GM23338 (cell line): ENCODE results near the gene FUT8. TPM values are rescaled to one million over a fixed set of nuclear protein-coding genes. Genes with fewer than 3 reads are reported as not detected.

Experiments used
- ATAC-seq: fragments of 200-7000 bp; cut with Tn5 transposase; 3 replicates; pipeline ENCODE4 v1.9.1; 2020
- DNase-seq: peaks from one replicate; pipeline ENCODE4 v3.0.0-alpha.2; 2015; ENCODE audit warnings: low spot score
- H2AFZ ChIP-seq: fragments of 200-600 bp; sonication (generic); 2 replicates; pipeline ENCODE4 v1.8.0; 2016; ENCODE audit warnings: antibody characterized with exemption, mild to moderate bottlenecking, moderate library complexity
- H3F3A ChIP-seq: fragments of 200-600 bp; sonication (generic); replicated peaks from 2 replicates; pipeline ENCODE4 v1.8.0; 2017; ENCODE audit warnings: antibody characterized with exemption, mixed run types, low read depth
- H3K27ac ChIP-seq: fragments of 200-600 bp; sonication (generic); 2 replicates; pipeline ENCODE4 v1.6.1; 2016; ENCODE audit warnings: low read depth
- H3K27me3 ChIP-seq: fragments of 200-600 bp; sonication (generic); 2 replicates; pipeline ENCODE4 v1.8.0; 2016; ENCODE audit warnings: mild to moderate bottlenecking, mixed run types, moderate library complexity; ENCODE audit not compliant: insufficient read depth
- H3K36me3 ChIP-seq: fragments of 200-600 bp; sonication (generic); 2 replicates; pipeline ENCODE4 v1.8.0; 2016; ENCODE audit warnings: mild to moderate bottlenecking; ENCODE audit not compliant: insufficient read depth
- H3K4me1 ChIP-seq: fragments of 200-600 bp; sonication (generic); 2 replicates; pipeline ENCODE4 v1.8.0; 2016; ENCODE audit warnings: mild to moderate bottlenecking, moderate library complexity; ENCODE audit not compliant: insufficient read depth
- H3K4me2 ChIP-seq: fragments of 200-600 bp; sonication (generic); 2 replicates; pipeline ENCODE4 v1.7.1; 2017; ENCODE audit warnings: mixed run types
- H3K4me3 ChIP-seq: fragments of 200-600 bp; sonication (generic); 2 replicates; pipeline ENCODE4 v1.6.1; 2016; ENCODE audit warnings: mixed run types
- H3K79me2 ChIP-seq: fragments of 200-600 bp; sonication (generic); replicated peaks from 2 replicates; pipeline ENCODE4 v1.8.0; 2017; ENCODE audit warnings: mild to moderate bottlenecking; ENCODE audit not compliant: insufficient read depth
- H3K9me2 ChIP-seq: fragments of 200-600 bp; sonication (generic); 2 replicates; pipeline ENCODE4 v1.8.0; 2017; ENCODE audit not compliant: insufficient read depth
- H4K20me1 ChIP-seq: fragments of 200-600 bp; sonication (generic); replicated peaks from 2 replicates; pipeline ENCODE4 v1.8.0; 2017; ENCODE audit warnings: mild to moderate bottlenecking; ENCODE audit not compliant: insufficient read depth
- H3K27ac Mint-ChIP-seq: 2 replicates; pipeline ENCODE4 v1.8.0; 2020; ENCODE audit warnings: inconsistent platforms, mild to moderate bottlenecking, moderate library complexity, mixed read lengths
- H3K27me3 Mint-ChIP-seq: 3 replicates; pipeline ENCODE4 v1.8.0; 2022; ENCODE audit warnings: low read depth, mild to moderate bottlenecking, moderate library complexity, mixed read lengths, inconsistent platforms; ENCODE audit not compliant: insufficient read depth, poor library complexity
- H3K36me3 Mint-ChIP-seq: 3 replicates; pipeline ENCODE4 v1.8.0; 2021; ENCODE audit warnings: low read depth, mild to moderate bottlenecking, inconsistent platforms, moderate library complexity, mixed read lengths
- H3K4me1 Mint-ChIP-seq: 3 replicates; pipeline ENCODE4 v1.8.0; 2020; ENCODE audit warnings: mild to moderate bottlenecking, inconsistent platforms, mixed read lengths
- H3K4me3 Mint-ChIP-seq: 3 replicates; pipeline ENCODE4 v1.8.0; 2021; ENCODE audit warnings: moderate library complexity, mild to moderate bottlenecking, inconsistent platforms, mixed read lengths
- H3K9me3 Mint-ChIP-seq: 3 replicates; pipeline ENCODE4 v1.8.0; 2020; ENCODE audit warnings: moderate library complexity, mild to moderate bottlenecking, inconsistent platforms, mixed read lengths
- CREB1 ChIP-seq: fragments of 250-450 bp; sonication (Bioruptor Pico); IDR thresholded peaks from 2 replicates; pipeline ENCODE4 v1.5.0; 2020; ENCODE audit warnings: low read depth, mild to moderate bottlenecking, moderate library complexity
- CTCF ChIP-seq, 2 experiments: fragments of 200-600 bp in 1 of 2; sonication (generic) in 1 of 2; conservative IDR thresholded peaks; 2 replicates each; pipeline versions ENCODE4 v1.5.1 to v1.6.1; 2016 to 2017; ENCODE audit warnings: antibody characterized with exemption in 2 of 2, low read depth in 2 of 2, mild to moderate bottlenecking in 2 of 2, moderate library complexity in 1 of 2
- EZH2 ChIP-seq: fragments of 200-600 bp; sonication (generic); IDR thresholded peaks from one replicate; pipeline ENCODE4 v1.8.0; 2017; ENCODE audit warnings: antibody characterized with exemption, mild to moderate bottlenecking, low read depth; ENCODE audit not compliant: unreplicated experiment
- EZH2phosphoT487 ChIP-seq: fragments of 200-600 bp; sonication (generic); IDR thresholded peaks from one replicate; pipeline ENCODE4 v1.8.1; 2018; ENCODE audit warnings: antibody characterized with exemption; ENCODE audit not compliant: unreplicated experiment
- JUNB ChIP-seq: IDR thresholded peaks from one replicate; pipeline ENCODE4 v1.6.1; 2016; ENCODE audit warnings: antibody characterized with exemption; ENCODE audit not compliant: unreplicated experiment
- NANOG ChIP-seq: IDR thresholded peaks from 2 replicates; pipeline ENCODE4 v1.6.1; 2016; ENCODE audit warnings: antibody characterized with exemption, borderline replicate concordance
- POLR2AphosphoS5 ChIP-seq: IDR thresholded peaks from 2 replicates; pipeline ENCODE4 v1.6.1; 2016; ENCODE audit warnings: antibody characterized with exemption, low read depth
- REST ChIP-seq: IDR thresholded peaks from one replicate; pipeline ENCODE4 v1.6.1; 2018; ENCODE audit warnings: antibody characterized with exemption; ENCODE audit not compliant: unreplicated experiment
- ZNF114 ChIP-seq: fragments of 250-450 bp; sonication (Bioruptor Pico); IDR thresholded peaks from 2 replicates; pipeline ENCODE4 v1.5.0; 2020; ENCODE audit warnings: mild to moderate bottlenecking, moderate library complexity
- polyA plus RNA-seq: library from polyadenylated mRNA; unstranded; fragments of >200 nt; fragmentation: Nextera tagmentation; extraction: Ambion mirVana; gene quantifications from 2 replicates; pipeline ENCODE4 v1.2.1, GENCODE V29; 2016
- total RNA-seq: library from RNA; depleted of rRNA; stranded (reverse); fragments of >200 nt; shearing (Covaris generic); gene quantifications from 2 replicates; pipeline ENCODE4 v1.2.3, GENCODE V29; 2014
- TF ChIP-seq, protein P1 (sequence below): fragments of 250-450 bp; sonication (Bioruptor Pico); IDR thresholded peaks from 2 replicates; pipeline ENCODE4 v1.5.0; 2020; ENCODE audit warnings: mild to moderate bottlenecking, moderate library complexity

FUT8 gene
- total and polyA plus RNA-seq, 2 experiments from 2014 or later = 8.2 to 23.2 TPM

- TF ChIP-seq REST = no peak
These were observed 206.5 kb downstream of the FUT8 start (continued) for GRCh38 chr14:65618996-65619395.

GRCh38 chr14:65620195-65620594 is 207.7 kb downstream of the FUT8 start:
- Histone ChIP-seq H3K36me3 (no peaks in the 10 kb centered on the region), H3K4me1 (no peaks in the 10 kb centered on the region), H3K27ac (no peak overlapping the region), H2AFZ (no peak overlapping the region), H3K79me2 (no peaks in the 10 kb centered on the region), H4K20me1 (no peaks in the 10 kb centered on the region), H3K4me3 (no peak overlapping the region), H3K9me2 (no peaks in the 10 kb centered on the region), H3F3A (no peaks in the 10 kb centered on the region), H3K27me3 (no peaks in the 10 kb centered on the region), H3K4me2 (no peak overlapping the region)
- peak overlapping the region; percentile 45; the same call in 1 of the 2 replicates for H3K27ac Mint-ChIP-seq
- no peak overlapping the region for H3K4me3 Mint-ChIP-seq
- peaks cover 4% of the 10 kb centered on the region for H3K27me3 Mint-ChIP-seq
- no peak for ATAC-seq
- H3K36me3 Mint-ChIP-seq = no peaks in the 10 kb centered on the region
- no peaks in the 10 kb centered on the region for H3K9me3 Mint-ChIP-seq
- H3K4me1 Mint-ChIP-seq = peaks cover 6% of the 10 kb centered on the region; the same call in 2 of the 3 replicates
- DNase-seq = no peak
- TF ChIP-seq, protein P1, sequence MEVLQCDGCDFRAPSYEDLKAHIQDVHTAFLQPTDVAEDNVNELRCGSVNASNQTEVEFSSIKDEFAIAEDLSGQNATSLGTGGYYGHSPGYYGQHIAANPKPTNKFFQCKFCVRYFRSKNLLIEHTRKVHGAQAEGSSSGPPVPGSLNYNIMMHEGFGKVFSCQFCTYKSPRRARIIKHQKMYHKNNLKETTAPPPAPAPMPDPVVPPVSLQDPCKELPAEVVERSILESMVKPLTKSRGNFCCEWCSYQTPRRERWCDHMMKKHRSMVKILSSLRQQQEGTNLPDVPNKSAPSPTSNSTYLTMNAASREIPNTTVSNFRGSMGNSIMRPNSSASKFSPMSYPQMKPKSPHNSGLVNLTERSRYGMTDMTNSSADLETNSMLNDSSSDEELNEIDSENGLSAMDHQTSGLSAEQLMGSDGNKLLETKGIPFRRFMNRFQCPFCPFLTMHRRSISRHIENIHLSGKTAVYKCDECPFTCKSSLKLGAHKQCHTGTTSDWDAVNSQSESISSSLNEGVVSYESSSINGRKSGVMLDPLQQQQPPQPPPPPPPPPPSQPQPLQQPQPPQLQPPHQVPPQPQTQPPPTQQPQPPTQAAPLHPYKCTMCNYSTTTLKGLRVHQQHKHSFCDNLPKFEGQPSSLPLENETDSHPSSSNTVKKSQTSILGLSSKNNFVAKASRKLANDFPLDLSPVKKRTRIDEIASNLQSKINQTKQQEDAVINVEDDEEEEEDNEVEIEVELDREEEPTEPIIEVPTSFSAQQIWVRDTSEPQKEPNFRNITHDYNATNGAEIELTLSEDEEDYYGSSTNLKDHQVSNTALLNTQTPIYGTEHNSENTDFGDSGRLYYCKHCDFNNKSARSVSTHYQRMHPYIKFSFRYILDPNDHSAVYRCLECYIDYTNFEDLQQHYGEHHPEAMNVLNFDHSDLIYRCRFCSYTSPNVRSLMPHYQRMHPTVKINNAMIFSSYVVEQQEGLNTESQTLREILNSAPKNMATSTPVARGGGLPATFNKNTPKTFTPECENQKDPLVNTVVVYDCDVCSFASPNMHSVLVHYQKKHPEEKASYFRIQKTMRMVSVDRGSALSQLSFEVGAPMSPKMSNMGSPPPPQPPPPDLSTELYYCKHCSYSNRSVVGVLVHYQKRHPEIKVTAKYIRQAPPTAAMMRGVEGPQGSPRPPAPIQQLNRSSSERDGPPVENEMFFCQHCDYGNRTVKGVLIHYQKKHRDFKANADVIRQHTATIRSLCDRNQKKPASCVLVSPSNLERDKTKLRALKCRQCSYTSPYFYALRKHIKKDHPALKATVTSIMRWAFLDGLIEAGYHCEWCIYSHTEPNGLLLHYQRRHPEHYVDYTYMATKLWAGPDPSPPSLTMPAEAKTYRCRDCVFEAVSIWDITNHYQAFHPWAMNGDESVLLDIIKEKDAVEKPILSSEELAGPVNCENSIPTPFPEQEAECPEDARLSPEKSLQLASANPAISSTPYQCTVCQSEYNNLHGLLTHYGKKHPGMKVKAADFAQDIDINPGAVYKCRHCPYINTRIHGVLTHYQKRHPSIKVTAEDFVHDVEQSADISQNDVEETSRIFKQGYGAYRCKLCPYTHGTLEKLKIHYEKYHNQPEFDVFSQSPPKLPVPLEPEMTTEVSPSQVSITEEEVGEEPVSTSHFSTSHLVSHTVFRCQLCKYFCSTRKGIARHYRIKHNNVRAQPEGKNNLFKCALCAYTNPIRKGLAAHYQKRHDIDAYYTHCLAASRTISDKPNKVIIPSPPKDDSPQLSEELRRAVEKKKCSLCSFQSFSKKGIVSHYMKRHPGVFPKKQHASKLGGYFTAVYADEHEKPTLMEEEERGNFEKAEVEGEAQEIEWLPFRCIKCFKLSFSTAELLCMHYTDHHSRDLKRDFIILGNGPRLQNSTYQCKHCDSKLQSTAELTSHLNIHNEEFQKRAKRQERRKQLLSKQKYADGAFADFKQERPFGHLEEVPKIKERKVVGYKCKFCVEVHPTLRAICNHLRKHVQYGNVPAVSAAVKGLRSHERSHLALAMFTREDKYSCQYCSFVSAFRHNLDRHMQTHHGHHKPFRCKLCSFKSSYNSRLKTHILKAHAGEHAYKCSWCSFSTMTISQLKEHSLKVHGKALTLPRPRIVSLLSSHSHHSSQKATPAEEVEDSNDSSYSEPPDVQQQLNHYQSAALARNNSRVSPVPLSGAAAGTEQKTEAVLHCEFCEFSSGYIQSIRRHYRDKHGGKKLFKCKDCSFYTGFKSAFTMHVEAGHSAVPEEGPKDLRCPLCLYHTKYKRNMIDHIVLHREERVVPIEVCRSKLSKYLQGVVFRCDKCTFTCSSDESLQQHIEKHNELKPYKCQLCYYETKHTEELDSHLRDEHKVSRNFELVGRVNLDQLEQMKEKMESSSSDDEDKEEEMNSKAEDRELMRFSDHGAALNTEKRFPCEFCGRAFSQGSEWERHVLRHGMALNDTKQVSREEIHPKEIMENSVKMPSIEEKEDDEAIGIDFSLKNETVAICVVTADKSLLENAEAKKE (CRISPR knock-in tag) = no peak
- TF ChIP-seq CTCF (conservative IDR thresholded peaks at IDR 0.05; ENCODE audit: low read depth in 2 of 2) (no peak), ZNF114 (CRISPR knock-in tag) (no peak), EZH2 (no peak), EZH2phosphoT487 (no peak), NANOG (no peak), CREB1 (no peak), JUNB (no peak), REST (no peak), POLR2AphosphoS5 (no peak)
